Stimulated activated CD8-positive, alpha-beta memory T cell treated with anti-CD3 and anti-CD28 coated beads, Interleukin-12 subunit alpha, Interleukin-12 subunit beta, amount 100 ng/mL, for 24 hours (primary cell): ENCODE measurements around the gene TINCR.

Source experiments
- DNase-seq: peaks from one replicate; pipeline ENCODE4 v3.0.0-alpha.2; 2020; ENCODE audit errors: extremely low read depth

The TINCR gene

DNA sequence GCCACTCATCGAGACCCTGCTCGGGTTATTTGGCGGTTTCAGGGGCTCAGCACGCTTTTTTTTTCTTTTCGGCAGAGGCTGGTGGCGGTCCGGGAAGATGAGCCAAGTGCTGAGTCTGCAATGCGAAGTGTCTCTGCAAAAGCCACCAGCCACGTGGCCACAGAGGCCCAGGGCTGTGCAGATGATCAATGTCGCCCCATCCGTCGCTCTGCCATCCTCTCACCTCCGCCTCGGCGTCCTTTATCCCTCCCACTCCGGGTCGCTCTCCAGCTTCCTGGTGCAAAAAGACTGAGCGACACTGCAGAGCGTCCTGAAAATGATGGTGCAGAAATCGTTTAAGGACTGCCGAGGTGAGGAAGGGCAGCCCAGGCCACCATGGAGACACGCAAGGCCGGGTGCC is 55.0 kb downstream of the TINCR start:
- DNase-seq, result no peak
